ENCODE measurements around the gene MIER2. TPM values are rescaled to one million over a fixed set of nuclear protein-coding genes. Genes with fewer than 3 reads are reported as not detected.

Gene MIER2
- total RNA-seq, 2 donors from 2014 or later = 3.1 to 9.6 TPM

DNA sequence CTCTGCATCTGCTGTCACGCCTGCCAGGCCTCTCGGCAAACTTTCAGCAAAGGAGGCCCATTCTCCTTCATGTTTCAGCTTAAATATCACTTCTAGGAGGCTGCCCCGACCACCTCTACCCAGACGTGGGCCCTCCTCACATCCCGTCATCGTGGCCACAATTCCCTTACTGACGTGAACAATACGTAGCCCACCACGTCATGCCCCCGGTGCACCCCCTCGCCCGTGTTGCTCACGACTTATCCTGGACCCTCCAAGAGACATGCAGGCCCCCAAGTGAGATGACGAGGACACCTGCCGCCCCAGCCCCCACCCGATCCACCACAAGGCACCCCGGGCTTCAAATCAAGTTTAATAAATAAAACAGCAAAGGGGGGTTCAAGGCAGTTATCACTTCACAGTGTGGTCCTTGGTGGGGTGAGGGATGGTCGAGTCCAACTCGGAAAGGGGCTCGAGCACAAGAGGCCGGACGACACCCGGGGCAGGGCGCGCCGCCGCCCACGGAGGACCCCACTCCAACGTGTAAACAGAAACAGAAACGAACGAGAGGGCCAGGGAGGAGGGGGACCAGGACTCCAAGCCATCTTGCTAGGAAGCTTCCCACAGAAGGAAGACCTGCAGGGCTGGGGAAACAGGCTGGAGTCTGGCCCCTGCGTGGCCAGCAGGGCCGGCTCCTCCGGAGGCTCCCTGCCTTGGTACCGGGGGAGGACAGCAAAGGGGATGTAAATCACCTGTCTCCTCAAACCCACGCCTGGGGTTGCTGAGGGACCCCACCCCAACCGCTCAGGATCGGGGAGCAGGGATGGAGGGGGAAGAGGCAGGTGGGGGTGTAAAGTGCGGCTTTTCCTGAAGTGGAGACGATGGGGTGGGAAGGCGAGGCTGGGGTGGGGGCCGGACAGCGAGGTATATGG is 39.1 kb downstream of the MIER2 start:
- Histone ChIP-seq H3K4me1 (no peaks in the 10 kb centered on the region), H3K27me3 (no peaks in the 10 kb centered on the region), H3K27ac (no peak overlapping the region), H3K9me3 (no peaks in the 10 kb centered on the region), H3K4me3 (no peak overlapping the region), H3K36me3 (replicated peaks in 1 of 2; ENCODE audit: insufficient read depth in 1 of 2, low read depth in 2 of 2) (peaks cover 0 to 6% of the 10 kb centered on the region in 2 donors)
- intact Hi-C loops (cut with DNase I) = no loop called here
- no peak for DNase-seq
- TF ChIP-seq CTCF (IDR thresholded peaks at IDR 0.05) (no peak), POLR2A (IDR thresholded peaks at IDR 0.05) (no peak)
- WGBS, 2 donors = 92 to 94% methylated on average over 36 to 42 of the region's 43 CpGs
- no peak for ATAC-seq

DNA sequence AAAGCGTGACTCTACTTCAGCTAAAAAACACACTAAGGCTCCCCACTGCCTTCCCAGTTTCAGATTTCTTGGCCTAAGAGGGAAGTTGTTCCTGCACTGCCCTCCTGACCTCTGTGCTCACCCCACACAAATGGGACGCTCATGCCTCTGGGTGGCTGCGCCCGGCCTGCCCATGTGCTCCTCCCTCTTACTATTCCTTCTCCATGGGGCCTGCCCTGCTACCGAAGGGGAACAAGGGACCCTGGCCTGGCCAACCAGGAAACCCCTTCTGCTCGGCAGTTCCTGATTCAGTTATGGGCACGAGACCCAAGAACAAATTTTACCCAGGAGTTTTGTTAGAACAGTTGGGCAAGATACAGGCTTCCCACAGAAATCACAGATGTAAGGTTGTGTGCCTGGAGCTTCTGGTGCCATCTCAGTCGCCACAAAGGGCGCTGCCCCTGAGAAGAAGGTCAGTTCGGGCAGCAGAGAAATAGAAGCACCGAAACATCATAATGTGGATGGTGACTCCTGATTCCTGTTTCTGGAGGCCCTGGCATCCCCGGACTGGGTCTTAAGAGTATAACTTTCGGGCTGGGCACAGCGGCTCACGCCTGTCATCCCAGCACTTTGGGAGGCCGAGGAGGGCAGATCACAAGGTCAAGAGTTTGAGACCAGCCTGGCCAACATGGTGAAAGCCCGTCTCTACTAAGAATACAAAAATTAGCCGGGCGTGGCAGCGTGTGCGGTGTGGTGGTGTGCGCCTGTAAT is 47.9 kb downstream of the MIER2 start:
- intact Hi-C loops (cut with DNase I) = no loop called here
- peak in 1 of 4 donors; percentile 51 for DNase-seq
- peaks cover 22% of the 10 kb centered on the region for H3K4me1 ChIP-seq
- 76 to 85% methylated on average over 21 to 22 of the region's 22 CpGs for WGBS, 2 donors
- peaks cover 0 to 15% of the 10 kb centered on the region in 2 donors for H3K27me3 ChIP-seq
- H3K4me3 ChIP-seq = no peak overlapping the region
- H3K36me3 ChIP-seq (replicated peaks in 1 of 2; ENCODE audit: insufficient read depth in 1 of 2, low read depth in 2 of 2) = no peaks in the 10 kb centered on the region
- H3K9me3 ChIP-seq = no peaks in the 10 kb centered on the region
- no peak for ATAC-seq
- no peak for TF ChIP-seq POLR2A (IDR thresholded peaks at IDR 0.05)
- TF ChIP-seq CTCF (IDR thresholded peaks at IDR 0.05) = no peak
- H3K27ac ChIP-seq = peak overlapping the region; percentile 41 to 74 (median 60)

- no peaks in the 10 kb centered on the region for H3K36me3 ChIP-seq (replicated peaks in 1 of 2; ENCODE audit: insufficient read depth in 1 of 2, low read depth in 2 of 2)
- peak overlapping the region; percentile 41 to 74 (median 60) for H3K27ac ChIP-seq
- WGBS, 2 donors = 60 to 62% methylated on average over 5 to 13 of the region's 13 CpGs
- intact Hi-C loops (cut with DNase I) = no loop called here
- ATAC-seq (peak; percentile 19), DNase-seq (peak in 3 of 4 donors; percentile 28 to 80 (median 29))
- H3K9me3 ChIP-seq = no peaks in the 10 kb centered on the region
- H3K4me3 ChIP-seq = no peak overlapping the region
- H3K27me3 ChIP-seq = peaks cover 0 to 15% of the 10 kb centered on the region in 2 donors
- H3K4me1 ChIP-seq = peaks cover 27% of the 10 kb centered on the region
- peak in 1 of 3 donors; percentile 9 for TF ChIP-seq POLR2A (IDR thresholded peaks at IDR 0.05)
- no peak for TF ChIP-seq CTCF (IDR thresholded peaks at IDR 0.05)
Measured at GRCh38 chr19:295687-296370, 48.8 kb downstream of the MIER2 start.

- peaks cover 0 to 15% of the 10 kb centered on the region in 2 donors for H3K27me3 ChIP-seq
- H3K9me3 ChIP-seq = no peaks in the 10 kb centered on the region
- peak overlapping the region; percentile 41 to 74 (median 60) for H3K27ac ChIP-seq
- ATAC-seq (no peak), DNase-seq (peak; percentile 36 to 62 (median 52))
- TF ChIP-seq CTCF (IDR thresholded peaks at IDR 0.05) (peak; percentile 49 to 78 (median 57)), POLR2A (IDR thresholded peaks at IDR 0.05) (no peak)
- no peaks in the 10 kb centered on the region for H3K36me3 ChIP-seq (replicated peaks in 1 of 2; ENCODE audit: insufficient read depth in 1 of 2, low read depth in 2 of 2)
- H3K4me1 ChIP-seq = peaks cover 34% of the 10 kb centered on the region
- H3K4me3 ChIP-seq = no peak overlapping the region
- WGBS, 2 donors = 11 to 29% methylated on average over 9 to 38 of the region's 38 CpGs
- intact Hi-C loops (cut with DNase I) = no loop called here
Measured at GRCh38 chr19:294946-295686, 49.5 kb downstream of the MIER2 start.

Measured in body of pancreas (tissue), 4 donors.